Fibroblast of skin of abdomen (primary cell): Measurements from ENCODE around the gene RNF169.
"Not testable (repeated sequence)": the region's sequence is repeated elsewhere in the genome, so short reads cannot be mapped to it uniquely, and the experiment has no call there.

Source experiments
- DNase-seq: peaks from one replicate; pipeline ENCODE4 v3.0.0-alpha.2; 2013

RNF169 gene

DNA sequence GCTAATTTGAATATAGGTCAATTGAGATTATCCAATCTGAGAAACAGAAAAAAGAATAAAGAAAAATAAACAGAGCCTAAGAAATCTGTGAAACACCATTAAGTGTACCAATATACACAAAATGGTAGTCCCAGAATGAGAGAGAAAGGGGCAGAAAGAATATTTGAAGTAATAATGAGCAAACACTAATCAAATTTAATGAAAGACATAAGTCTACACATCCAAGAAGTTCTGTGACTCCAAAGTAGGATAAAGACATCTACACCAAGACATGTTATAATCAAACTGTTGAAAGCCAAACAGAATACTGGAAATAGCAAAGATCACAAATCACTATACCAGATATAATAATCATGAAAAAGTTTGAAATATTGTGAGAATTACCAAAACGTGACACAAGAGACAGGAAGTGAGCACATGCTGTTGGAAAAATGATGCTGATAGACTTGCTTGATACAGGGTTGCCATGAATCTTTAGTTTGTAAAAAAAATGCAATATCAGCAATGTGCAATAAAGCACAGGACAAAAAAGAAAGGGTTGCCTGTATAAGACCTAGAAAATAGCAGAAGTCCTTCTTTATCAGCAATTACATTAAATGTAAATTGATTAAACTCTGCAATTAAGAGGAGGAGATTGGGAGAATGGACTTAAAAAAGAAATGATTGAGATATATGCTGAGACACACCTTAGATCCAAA is 75.8 kb downstream of the RNF169 start:
- no peak for DNase-seq

- DNase-seq = not testable (repeated sequence)
These were observed 76.9 kb downstream of the RNF169 start for GRCh38 chr11:74825596-74825995.

GRCh38 chr11:74826901-74827300 is 78.3 kb downstream of the RNF169 start:
- DNase-seq = no peak

DNA sequence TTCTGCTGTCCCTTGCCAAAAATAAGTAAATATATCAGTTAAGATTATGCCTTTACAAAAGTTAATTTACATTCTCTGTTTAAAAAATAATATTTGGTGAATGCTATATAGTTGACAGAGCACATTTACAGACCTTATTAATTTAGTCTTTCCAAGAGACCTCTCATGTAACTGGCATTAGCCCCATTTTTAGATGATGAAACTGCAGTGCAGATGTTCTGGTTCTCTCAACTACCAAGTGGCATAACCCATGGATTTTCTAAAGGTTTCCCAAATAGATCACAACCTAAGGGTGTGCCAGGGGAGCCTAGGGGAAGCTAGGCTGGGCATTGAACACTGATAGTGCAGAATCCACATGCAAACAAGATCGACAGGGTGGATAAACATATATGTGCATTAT is 88.5 kb downstream of the RNF169 start:
- DNase-seq = no peak

- DNase-seq = no peak
These were observed 89.5 kb downstream of the RNF169 start for GRCh38 chr11:74838188-74838587.

DNA sequence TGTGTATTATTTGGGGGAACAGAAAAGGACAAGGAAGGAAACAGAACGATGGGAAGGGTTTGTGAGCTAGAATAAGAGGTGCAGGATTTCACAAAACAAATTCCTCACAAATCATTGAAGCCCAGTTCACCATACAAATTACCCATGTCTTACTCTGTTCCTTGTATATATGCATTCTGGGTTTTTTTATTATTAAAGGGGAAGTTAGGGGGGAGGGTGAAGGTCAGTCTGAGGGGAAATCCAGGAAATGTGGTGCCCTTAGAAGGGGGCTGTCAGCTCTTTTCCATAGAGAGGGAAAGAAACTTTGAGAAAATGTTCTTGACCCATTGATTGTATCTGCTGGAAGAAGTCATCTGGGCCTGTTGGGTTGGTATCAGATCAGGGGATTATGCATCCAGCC is 90.8 kb downstream of the RNF169 start:
- DNase-seq = no peak

DNA sequence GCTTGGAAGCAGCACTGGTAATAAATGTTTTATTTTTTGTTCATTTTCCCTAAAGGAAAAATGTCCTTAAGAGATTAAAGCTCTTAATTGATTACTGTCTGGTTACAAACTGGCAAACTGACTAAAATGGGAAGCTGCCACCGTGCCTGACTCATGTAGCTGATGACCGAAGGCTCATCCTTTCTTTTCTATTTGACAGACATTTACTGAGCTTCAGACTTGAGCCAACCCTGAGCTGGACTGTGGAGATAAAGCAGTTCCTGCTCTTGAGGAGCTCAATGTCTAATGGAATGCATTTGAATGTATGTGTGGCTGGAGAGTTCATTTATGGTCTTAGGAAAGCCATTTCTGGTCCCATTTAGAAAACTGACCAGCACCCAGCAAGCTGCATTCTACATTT is 91.3 kb downstream of the RNF169 start:
- no peak for DNase-seq

GRCh38 chr11:74840486-74840885 is 91.8 kb downstream of the RNF169 start:
- DNase-seq = no peak

GRCh38 chr11:74842967-74843366 is 94.3 kb downstream of the RNF169 start:
- DNase-seq = no peak

DNA sequence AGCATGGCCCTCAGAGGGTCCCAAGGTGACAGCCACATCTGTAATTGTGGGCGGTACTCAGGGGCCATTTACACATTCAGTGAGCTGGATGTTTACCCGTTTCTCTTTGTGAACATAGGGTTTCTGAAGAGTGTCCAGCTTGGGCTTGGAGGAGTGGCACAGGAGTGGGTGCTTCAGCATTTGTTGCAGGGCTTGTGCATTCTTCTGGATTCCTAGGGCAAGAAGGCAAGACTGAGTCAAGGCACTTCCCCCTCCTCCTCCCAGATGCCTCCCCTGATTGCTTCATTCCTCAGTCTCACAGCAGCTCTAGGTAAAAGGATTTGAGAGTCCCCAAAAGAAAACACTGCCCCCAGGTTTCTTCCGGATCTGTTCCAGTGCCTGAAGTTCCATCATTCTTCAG is 95.4 kb downstream of the RNF169 start:
- DNase-seq = no peak

- no peak for DNase-seq
These were observed 96.2 kb downstream of the RNF169 start for GRCh38 chr11:74844865-74845264.

DNA sequence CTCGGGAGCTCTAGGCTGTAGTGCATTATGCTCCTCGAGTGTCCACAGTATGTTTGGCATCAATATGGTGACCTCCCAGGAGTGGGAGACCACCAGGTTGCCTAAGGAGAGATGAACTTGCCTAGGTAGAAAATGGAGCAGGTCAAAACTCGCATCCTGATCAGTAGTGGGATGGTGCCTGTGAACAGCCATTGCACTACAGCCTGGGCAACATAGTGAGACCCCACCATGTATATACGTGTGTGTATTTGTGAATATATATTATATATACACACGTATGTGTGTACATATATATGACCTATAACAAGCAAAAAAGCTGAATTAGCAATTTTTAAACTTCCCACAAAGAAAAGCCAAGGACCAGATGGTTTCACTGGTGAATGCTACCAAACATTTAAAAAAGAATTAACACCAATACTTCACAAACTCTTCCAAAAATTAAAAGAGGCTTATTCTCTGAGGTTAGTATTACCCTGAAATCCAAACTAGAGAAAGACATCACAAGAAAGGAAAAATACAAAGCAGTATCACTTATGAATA is 97.4 kb downstream of the RNF169 start:
- no peak for DNase-seq

- no peak for DNase-seq
These were observed 98.1 kb downstream of the RNF169 start for GRCh38 chr11:74846770-74847169.

- DNase-seq = no peak
These were observed 98.7 kb downstream of the RNF169 start for GRCh38 chr11:74847395-74847794.

DNA sequence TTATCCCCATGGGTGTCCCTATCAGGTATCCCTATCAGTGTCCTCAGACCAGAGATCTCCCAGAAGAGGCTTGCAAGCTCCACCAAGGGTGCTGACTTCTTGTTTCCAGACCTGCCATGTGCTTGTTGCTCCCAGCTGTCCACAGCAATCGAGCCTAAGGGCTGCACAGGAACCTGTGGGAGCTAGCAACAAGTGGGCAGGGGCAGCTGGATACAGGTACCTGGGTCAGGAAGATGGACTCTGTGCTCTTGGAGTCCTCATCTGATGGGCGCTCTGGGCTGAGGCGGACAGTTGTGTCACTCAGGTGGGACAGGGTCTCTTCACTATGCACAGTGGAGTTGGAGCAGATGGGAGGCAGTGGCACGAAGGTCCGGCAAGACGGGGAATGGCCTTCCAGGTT is 99.2 kb downstream of the RNF169 start:
- DNase-seq = no peak

GRCh38 chr11:74849525-74850391 is 101.1 kb downstream of the RNF169 start:
- DNase-seq = peak; percentile 78

DNA sequence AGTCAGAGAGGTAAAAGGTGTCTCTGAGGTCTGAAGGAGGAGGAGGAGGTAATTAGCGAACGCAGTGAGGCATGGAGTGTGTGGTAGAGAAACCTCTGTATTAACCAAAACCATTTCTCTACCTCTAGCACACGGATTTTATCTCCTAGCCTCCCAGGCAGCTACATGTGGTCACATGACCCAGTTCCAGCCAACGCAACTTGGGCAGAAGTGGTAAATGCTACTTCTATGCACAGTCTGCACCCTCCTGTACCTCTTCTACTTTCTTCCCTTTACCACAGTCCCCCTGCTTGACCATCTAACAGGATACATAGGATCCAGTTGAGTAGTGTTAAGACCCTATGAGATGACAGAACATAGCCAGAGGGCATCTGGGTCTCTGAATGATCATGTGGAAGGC is 104.6 kb downstream of the RNF169 start:
- no peak for DNase-seq

DNA sequence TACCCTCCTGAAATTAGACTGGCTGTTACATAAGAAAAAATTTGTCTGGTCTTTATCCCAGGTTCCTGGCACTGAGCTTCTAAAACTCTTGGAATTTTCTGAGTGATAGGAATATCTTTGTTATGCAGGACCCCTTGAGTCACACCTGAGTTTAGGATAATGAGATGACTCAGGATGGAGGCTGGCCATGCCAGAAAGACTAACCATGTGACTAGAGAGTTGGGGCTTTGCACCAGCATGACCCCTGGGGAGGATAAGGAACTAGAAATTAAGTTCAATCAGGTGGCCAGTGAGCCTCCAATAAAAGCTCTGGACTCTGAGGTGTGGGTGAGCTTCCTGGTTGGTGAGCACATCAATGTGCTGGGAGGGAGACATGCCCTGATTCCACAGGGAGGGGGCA is 112.1 kb downstream of the RNF169 start:
- no peak for DNase-seq

DNA sequence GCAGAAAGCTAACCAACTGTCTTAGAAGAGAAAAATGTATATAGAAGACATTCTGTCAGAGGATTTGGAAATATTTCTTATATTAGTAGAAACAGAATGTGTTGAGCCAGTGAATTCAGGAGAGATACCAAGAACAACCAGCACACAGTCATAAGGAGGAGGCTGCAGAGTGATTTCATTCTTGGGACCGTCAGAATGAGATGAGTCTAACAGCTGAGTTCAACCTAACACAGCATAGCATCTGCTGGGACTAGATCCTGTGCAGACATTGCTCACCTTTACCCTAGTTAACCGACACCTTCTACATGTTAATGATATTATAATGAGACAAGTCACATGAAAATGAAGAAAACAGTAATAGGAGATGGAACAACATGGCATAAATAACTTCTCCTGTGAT is 114.8 kb downstream of the RNF169 start:
- no peak for DNase-seq

DNA sequence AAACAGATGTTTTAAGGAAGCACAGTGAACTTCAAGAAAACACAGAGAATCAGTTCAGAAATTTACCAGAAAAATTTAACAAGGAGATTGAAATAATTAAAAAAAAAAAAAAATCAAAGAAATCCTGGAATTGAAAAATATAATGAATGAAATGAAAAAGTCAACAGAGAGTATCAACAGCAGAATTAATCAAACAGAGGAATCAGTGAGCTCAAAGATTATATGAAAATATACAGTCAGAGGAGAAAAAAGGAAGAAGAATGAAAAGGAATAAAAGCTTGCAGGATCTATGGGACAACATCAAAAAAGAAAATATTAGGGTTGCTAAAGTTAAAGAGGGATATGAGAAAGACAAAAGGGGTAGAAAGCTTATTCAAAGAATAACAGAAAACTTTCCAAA is 117.9 kb downstream of the RNF169 start:
- no peak for DNase-seq

DNA sequence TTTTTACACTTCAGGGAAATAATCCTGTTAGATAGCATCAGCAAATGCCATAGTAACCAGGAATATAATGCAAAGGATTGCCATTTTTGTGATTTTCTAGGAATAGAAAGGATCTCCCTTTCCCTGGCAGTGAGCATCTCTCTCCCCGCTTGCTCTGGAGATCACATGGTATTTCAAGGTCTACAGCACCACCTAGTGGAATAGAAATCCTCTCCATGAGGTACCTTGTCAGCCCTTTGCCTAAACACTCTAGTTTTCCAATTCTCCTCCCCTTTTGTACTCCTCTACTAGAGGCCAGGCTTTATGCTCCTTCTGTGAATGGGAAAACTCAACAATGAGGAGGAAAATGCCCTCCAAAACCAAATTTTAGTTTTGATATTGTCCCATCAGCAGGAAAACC is 121.8 kb downstream of the RNF169 start:
- peak; percentile 12 for DNase-seq

DNA sequence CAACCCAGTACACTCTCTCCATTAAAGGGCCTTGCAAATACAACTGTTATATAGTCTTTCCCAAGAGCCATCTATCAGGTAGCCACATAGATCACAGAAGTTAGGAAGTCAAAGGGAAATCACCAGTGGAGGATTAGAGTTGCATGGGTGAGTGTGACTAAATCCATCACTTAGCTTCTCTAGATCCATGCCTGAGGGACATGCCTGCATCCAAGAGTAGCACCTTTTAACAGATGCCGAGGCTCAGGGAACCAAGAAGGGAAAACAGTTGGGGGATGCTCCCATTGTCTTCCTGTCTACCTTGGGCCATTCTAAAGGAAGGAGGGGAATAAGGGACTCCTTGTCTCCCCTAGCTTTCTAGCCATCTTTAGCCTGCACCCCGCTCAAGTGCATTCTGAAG is 122.4 kb downstream of the RNF169 start:
- no peak for DNase-seq

- DNase-seq = no peak
These were observed 128.5 kb downstream of the RNF169 start for GRCh38 chr11:74877132-74877531.
